Neural progenitor cell (in vitro differentiated cells): ENCODE measurements around the gene EDEM3.

Experiments
- EZH2 ChIP-seq: fragments of 200-600 bp; sonication (generic); IDR thresholded peaks from 2 replicates; pipeline ENCODE4 v1.6.1; 2017; ENCODE audit warnings: antibody characterized with exemption, mild to moderate bottlenecking, moderate library complexity
- TF ChIP-seq, protein P1 (sequence below): fragments of 200-600 bp; sonication (generic); IDR thresholded peaks from 2 replicates; pipeline ENCODE4 v1.5.1; 2017; ENCODE audit warnings: antibody characterized with exemption, mild to moderate bottlenecking

DNA sequence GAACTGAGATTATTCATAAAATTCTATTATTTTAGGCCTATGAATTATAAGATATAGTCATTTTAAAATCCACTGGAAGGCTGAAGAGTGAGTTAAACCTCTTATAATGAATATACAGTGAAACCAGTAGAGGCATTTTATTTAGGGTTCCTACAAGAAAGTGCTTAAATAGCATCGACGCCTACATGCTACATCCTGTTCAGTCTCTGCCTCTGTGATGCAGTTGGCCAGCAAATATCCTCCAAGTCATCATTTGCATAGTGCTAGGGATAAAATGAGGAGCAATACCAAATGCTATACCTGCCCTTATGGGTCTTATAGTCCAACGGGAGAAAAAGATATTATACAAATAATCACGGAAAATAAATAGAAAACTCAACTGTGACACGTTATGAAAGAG lies 59.6 kb downstream of the EDEM3 start:
- TF ChIP-seq, protein P1, sequence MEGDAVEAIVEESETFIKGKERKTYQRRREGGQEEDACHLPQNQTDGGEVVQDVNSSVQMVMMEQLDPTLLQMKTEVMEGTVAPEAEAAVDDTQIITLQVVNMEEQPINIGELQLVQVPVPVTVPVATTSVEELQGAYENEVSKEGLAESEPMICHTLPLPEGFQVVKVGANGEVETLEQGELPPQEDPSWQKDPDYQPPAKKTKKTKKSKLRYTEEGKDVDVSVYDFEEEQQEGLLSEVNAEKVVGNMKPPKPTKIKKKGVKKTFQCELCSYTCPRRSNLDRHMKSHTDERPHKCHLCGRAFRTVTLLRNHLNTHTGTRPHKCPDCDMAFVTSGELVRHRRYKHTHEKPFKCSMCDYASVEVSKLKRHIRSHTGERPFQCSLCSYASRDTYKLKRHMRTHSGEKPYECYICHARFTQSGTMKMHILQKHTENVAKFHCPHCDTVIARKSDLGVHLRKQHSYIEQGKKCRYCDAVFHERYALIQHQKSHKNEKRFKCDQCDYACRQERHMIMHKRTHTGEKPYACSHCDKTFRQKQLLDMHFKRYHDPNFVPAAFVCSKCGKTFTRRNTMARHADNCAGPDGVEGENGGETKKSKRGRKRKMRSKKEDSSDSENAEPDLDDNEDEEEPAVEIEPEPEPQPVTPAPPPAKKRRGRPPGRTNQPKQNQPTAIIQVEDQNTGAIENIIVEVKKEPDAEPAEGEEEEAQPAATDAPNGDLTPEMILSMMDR, result no peak
- no peak for TF ChIP-seq EZH2
